HepG2 (cell line): ENCODE measurements around the gene PLD2. TPM values are rescaled to one million over a fixed set of nuclear protein-coding genes. Genes with fewer than 3 reads are reported as not detected.

Experiments used
- CEBPG ChIP-seq: IDR thresholded peaks from 2 replicates; pipeline ENCODE4 v1.6.1; 2016
- DPF2 ChIP-seq: sonication (generic); formaldehyde crosslinking; IDR thresholded peaks from 2 replicates; pipeline ENCODE4 v1.4.0; 2020; ENCODE audit warnings: mild to moderate bottlenecking, low read depth, missing genetic modification reagents, borderline replicate concordance
- KDM2A ChIP-seq: sonication (generic); formaldehyde crosslinking; IDR thresholded peaks from 2 replicates; pipeline ENCODE4 v1.4.0; 2020; ENCODE audit warnings: low read depth, missing genetic modification reagents, borderline replicate concordance
- MYC ChIP-seq: sonication (generic); formaldehyde crosslinking; IDR thresholded peaks from 2 replicates; pipeline ENCODE4 v1.9.0; 2021; ENCODE audit warnings: missing genetic modification reagents, borderline replicate concordance
- NFYB ChIP-seq: sonication (generic); formaldehyde crosslinking; IDR thresholded peaks from 2 replicates; pipeline ENCODE4 v1.4.0; 2020; ENCODE audit warnings: missing genetic modification reagents
- NR2F6 ChIP-seq, 2 experiments: IDR thresholded peaks; 2 replicates each; pipeline ENCODE4 v1.6.1; 2016; ENCODE audit warnings: antibody characterized with exemption in 1 of 2, mild to moderate bottlenecking in 1 of 2
- RCOR2 ChIP-seq: IDR thresholded peaks from 2 replicates; pipeline ENCODE4 v1.6.1; 2016; ENCODE audit warnings: missing biosample characterization, missing genetic modification reagents
- RFXAP ChIP-seq: sonication (generic); formaldehyde crosslinking; IDR thresholded peaks from 2 replicates; pipeline ENCODE4 v1.4.0; 2020; ENCODE audit warnings: missing genetic modification reagents, borderline replicate concordance
- SP2 ChIP-seq: sonication (generic); formaldehyde crosslinking; IDR thresholded peaks from 2 replicates; pipeline ENCODE4 v1.5.1; 2020; ENCODE audit warnings: mild to moderate bottlenecking, missing genetic modification reagents
- ZFY ChIP-seq: sonication (generic); formaldehyde crosslinking; IDR thresholded peaks from 2 replicates; pipeline ENCODE4 v1.4.0; 2020; ENCODE audit warnings: missing genetic modification reagents
- ZMYM4 ChIP-seq: sonication (generic); formaldehyde crosslinking; IDR thresholded peaks from 2 replicates; pipeline ENCODE4 v1.8.1; 2023; ENCODE audit warnings: mild to moderate bottlenecking, missing genetic modification reagents
- polyA plus RNA-seq, 8 experiments: library from polyadenylated mRNA; depleted of rRNA in 3 of 8; stranded (reverse) in 7 of 8; unstranded in 1 of 8; fragments of >200 nt; fragmentation: Illumina TruSeq in 4 of 8; extraction: Trizol in 4 of 8; gene quantifications; 2 replicates each; pipeline versions ENCODE4 v1.2.1 to v1.2.3, GENCODE V29; 2011 to 2016; ENCODE audit warnings: low read depth in 4 of 8, missing spikeins in 1 of 8, mixed read lengths in 1 of 8; ENCODE audit not compliant: insufficient read depth in 1 of 8
- total RNA-seq, 5 experiments: library from RNA; depleted of rRNA; stranded (reverse); fragments of >200 nt; fragmentation: Illumina TruSeq; extraction: Trizol; gene quantifications; 2 replicates each; pipeline ENCODE4 v1.2.3, GENCODE V29; 2016; ENCODE audit warnings: low read depth in 1 of 5
- TF ChIP-seq, protein P1 (sequence below): sonication (generic); formaldehyde crosslinking; IDR thresholded peaks from 2 replicates; pipeline ENCODE4 v1.4.0; 2020; ENCODE audit warnings: low read depth, mild to moderate bottlenecking, missing genetic modification reagents
- TF ChIP-seq, protein P2 (sequence below): sonication (generic); formaldehyde crosslinking; IDR thresholded peaks from 2 replicates; pipeline ENCODE4 v1.4.0; 2020; ENCODE audit warnings: mild to moderate bottlenecking, missing genetic modification reagents
- TF ChIP-seq, protein P3 (sequence below): sonication (generic); formaldehyde crosslinking; IDR thresholded peaks from 2 replicates; pipeline ENCODE4 v1.5.0; 2020; ENCODE audit warnings: missing genetic modification reagents
- TF ChIP-seq, protein P4 (sequence below): sonication (generic); IDR thresholded peaks from 2 replicates; pipeline ENCODE4 v1.6.1; 2016; ENCODE audit warnings: low read depth, borderline replicate concordance
- TF ChIP-seq, protein P5 (sequence below): sonication (generic); formaldehyde crosslinking; IDR thresholded peaks from 2 replicates; pipeline ENCODE4 v1.4.0; 2020; ENCODE audit warnings: missing genetic modification reagents, mild to moderate bottlenecking, borderline replicate concordance

PLD2 gene
- total and polyA plus RNA-seq, 2 of the 13 experiments (the other 11 are each of a cell fraction or from before 2014, with no cell fraction given) = 13.4 to 29.7 TPM

DNA sequence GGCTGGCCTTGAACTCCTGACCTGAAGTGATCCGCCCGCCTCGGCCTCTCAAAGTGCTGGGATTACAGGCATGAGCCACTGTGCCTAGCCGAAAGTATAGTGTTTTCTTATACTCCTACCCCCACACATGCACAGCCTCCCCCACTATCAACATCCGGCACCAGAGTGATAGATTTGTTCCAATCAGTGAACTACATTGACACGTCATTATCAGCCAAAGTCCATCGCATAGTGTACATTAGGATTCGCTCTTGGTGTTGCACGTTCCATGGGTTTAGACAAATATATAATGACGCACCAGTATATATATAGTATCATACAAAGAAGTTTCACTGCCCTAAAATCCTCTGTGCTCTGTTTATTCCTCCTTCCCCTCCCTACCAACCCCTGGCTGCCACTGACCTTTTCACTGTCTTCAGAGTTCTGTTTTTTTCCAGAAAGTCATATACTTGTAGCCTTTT, 47.1 kb upstream of the PLD2 start (continued):
- TF ChIP-seq, protein P1, sequence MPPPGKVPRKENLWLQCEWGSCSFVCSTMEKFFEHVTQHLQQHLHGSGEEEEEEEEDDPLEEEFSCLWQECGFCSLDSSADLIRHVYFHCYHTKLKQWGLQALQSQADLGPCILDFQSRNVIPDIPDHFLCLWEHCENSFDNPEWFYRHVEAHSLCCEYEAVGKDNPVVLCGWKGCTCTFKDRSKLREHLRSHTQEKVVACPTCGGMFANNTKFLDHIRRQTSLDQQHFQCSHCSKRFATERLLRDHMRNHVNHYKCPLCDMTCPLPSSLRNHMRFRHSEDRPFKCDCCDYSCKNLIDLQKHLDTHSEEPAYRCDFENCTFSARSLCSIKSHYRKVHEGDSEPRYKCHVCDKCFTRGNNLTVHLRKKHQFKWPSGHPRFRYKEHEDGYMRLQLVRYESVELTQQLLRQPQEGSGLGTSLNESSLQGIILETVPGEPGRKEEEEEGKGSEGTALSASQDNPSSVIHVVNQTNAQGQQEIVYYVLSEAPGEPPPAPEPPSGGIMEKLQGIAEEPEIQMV (CRISPR knock-in tag) = no peak
- peak; percentile 51 for TF ChIP-seq KDM2A (CRISPR knock-in tag)
- TF ChIP-seq, protein P2, sequence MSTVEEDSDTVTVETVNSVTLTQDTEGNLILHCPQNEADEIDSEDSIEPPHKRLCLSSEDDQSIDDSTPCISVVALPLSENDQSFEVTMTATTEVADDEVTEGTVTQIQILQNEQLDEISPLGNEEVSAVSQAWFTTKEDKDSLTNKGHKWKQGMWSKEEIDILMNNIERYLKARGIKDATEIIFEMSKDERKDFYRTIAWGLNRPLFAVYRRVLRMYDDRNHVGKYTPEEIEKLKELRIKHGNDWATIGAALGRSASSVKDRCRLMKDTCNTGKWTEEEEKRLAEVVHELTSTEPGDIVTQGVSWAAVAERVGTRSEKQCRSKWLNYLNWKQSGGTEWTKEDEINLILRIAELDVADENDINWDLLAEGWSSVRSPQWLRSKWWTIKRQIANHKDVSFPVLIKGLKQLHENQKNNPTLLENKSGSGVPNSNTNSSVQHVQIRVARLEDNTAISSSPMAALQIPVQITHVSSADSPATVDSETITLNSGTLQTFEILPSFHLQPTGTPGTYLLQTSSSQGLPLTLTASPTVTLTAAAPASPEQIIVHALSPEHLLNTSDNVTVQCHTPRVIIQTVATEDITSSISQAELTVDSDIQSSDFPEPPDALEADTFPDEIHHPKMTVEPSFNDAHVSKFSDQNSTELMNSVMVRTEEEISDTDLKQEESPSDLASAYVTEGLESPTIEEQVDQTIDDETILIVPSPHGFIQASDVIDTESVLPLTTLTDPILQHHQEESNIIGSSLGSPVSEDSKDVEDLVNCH = no peak
- peak; percentile 80; the same call in 1 of the 2 replicates for TF ChIP-seq RFXAP
- peak; percentile 46; the same call in 1 of the 2 replicates for TF ChIP-seq NFYB (CRISPR knock-in tag)
- peak; percentile 93 for TF ChIP-seq DPF2
- TF ChIP-seq, protein P3, sequence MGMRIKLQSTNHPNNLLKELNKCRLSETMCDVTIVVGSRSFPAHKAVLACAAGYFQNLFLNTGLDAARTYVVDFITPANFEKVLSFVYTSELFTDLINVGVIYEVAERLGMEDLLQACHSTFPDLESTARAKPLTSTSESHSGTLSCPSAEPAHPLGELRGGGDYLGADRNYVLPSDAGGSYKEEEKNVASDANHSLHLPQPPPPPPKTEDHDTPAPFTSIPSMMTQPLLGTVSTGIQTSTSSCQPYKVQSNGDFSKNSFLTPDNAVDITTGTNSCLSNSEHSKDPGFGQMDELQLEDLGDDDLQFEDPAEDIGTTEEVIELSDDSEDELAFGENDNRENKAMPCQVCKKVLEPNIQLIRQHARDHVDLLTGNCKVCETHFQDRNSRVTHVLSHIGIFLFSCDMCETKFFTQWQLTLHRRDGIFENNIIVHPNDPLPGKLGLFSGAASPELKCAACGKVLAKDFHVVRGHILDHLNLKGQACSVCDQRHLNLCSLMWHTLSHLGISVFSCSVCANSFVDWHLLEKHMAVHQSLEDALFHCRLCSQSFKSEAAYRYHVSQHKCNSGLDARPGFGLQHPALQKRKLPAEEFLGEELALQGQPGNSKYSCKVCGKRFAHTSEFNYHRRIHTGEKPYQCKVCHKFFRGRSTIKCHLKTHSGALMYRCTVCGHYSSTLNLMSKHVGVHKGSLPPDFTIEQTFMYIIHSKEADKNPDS (CRISPR knock-in tag) = peak; percentile 86
- no peak for TF ChIP-seq SP2
- TF ChIP-seq ZMYM4 (CRISPR knock-in tag) = peak; percentile 79
- TF ChIP-seq NR2F6 (IDR thresholded peaks at IDR 0.05) = peak; percentile 92
- peak; percentile 92 for TF ChIP-seq NR2F6 (CRISPR knock-in tag; IDR thresholded peaks at IDR 0.05)
- peak; percentile 87 for TF ChIP-seq RCOR2 (CRISPR knock-in tag)
- TF ChIP-seq ZFY (CRISPR knock-in tag) = peak; percentile 47
- TF ChIP-seq, protein P4, sequence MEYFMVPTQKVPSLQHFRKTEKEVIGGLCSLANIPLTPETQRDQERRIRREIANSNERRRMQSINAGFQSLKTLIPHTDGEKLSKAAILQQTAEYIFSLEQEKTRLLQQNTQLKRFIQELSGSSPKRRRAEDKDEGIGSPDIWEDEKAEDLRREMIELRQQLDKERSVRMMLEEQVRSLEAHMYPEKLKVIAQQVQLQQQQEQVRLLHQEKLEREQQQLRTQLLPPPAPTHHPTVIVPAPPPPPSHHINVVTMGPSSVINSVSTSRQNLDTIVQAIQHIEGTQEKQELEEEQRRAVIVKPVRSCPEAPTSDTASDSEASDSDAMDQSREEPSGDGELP = peak; percentile 55; the same call in 1 of the 2 replicates
- peak; percentile 54; the same call in 1 of the 2 replicates for TF ChIP-seq MYC (CRISPR knock-in tag)
- TF ChIP-seq, protein P5, sequence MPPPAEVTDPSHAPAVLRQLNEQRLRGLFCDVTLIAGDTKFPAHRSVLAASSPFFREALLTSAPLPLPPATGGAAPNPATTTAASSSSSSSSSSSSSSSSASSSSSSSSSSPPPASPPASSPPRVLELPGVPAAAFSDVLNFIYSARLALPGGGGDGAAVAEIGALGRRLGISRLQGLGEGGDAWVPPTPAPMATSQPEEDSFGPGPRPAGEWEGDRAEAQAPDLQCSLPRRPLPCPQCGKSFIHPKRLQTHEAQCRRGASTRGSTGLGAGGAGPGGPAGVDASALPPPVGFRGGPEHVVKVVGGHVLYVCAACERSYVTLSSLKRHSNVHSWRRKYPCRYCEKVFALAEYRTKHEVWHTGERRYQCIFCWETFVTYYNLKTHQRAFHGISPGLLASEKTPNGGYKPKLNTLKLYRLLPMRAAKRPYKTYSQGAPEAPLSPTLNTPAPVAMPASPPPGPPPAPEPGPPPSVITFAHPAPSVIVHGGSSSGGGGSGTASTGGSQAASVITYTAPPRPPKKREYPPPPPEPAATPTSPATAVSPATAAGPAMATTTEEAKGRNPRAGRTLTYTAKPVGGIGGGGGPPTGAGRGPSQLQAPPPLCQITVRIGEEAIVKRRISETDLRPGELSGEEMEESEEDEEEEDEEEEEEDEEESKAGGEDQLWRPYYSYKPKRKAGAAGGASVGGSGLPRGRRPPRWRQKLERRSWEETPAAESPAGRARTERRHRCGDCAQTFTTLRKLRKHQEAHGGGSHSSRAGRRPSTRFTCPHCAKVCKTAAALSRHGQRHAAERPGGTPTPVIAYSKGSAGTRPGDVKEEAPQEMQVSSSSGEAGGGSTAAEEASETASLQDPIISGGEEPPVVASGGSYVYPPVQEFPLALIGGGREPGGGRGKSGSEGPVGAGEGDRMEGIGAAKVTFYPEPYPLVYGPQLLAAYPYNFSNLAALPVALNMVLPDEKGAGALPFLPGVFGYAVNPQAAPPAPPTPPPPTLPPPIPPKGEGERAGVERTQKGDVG = 0 out of 2 replicates have a peak, but pooled peaks have one; percentile 24
- TF ChIP-seq CEBPG (CRISPR knock-in tag) = peak; percentile 78
